LNCaP clone FGC (cell line): ENCODE data around the gene RASEF.

Experiments
- DNase-seq: peaks from one replicate; pipeline ENCODE4 v3.0.0-alpha.2; 2011; ENCODE audit warnings: low read depth
- H3K4me3 ChIP-seq: 2 replicates; pipeline ENCODE4 v1.5.1; 2011; ENCODE audit warnings: mild to moderate bottlenecking, low read depth, low read length, control low read depth
- TF ChIP-seq, protein P1 (sequence below): IDR thresholded peaks from 2 replicates; pipeline ENCODE4 v1.5.1; 2012; ENCODE audit warnings: mild to moderate bottlenecking; ENCODE audit not compliant: control insufficient read depth, insufficient read depth; ENCODE audit errors: extremely low read depth

The RASEF gene

DNA sequence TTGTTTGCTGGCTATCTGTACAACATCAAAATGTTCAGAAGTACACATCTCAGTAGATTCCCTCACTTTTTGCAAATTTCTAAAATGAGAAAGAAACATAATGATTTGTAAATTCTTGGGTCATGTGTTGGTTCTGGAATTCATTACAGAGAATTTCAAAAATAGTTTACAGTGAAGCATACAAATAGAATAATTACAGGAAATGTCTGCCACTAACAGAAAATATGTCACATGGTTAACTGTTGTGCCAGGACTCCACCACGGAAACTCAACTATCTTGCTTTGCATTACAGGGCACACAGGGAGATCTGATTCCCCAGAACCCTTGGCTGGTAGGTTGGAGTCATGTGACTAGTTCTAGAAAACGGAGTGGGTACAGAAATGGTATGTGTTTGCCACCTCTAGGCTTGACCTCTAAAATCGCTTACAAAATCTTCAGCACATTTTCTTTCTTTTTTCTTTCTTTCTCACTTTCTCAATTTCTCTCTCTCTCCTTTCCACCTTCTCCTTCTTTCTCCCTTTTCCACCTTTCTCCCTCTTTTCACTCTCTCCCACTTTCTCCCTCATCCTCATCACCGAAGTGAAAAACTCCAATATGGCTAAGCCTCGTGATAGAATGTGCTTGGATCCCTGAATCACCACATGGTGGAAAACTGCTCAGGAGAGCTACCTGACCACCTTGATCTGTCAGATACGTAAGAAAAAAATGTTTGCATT, 32.4 kb downstream of the RASEF start:
- TF ChIP-seq, protein P1, sequence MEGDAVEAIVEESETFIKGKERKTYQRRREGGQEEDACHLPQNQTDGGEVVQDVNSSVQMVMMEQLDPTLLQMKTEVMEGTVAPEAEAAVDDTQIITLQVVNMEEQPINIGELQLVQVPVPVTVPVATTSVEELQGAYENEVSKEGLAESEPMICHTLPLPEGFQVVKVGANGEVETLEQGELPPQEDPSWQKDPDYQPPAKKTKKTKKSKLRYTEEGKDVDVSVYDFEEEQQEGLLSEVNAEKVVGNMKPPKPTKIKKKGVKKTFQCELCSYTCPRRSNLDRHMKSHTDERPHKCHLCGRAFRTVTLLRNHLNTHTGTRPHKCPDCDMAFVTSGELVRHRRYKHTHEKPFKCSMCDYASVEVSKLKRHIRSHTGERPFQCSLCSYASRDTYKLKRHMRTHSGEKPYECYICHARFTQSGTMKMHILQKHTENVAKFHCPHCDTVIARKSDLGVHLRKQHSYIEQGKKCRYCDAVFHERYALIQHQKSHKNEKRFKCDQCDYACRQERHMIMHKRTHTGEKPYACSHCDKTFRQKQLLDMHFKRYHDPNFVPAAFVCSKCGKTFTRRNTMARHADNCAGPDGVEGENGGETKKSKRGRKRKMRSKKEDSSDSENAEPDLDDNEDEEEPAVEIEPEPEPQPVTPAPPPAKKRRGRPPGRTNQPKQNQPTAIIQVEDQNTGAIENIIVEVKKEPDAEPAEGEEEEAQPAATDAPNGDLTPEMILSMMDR, result no peak
- no peak overlapping the region for H3K4me3 ChIP-seq

DNA sequence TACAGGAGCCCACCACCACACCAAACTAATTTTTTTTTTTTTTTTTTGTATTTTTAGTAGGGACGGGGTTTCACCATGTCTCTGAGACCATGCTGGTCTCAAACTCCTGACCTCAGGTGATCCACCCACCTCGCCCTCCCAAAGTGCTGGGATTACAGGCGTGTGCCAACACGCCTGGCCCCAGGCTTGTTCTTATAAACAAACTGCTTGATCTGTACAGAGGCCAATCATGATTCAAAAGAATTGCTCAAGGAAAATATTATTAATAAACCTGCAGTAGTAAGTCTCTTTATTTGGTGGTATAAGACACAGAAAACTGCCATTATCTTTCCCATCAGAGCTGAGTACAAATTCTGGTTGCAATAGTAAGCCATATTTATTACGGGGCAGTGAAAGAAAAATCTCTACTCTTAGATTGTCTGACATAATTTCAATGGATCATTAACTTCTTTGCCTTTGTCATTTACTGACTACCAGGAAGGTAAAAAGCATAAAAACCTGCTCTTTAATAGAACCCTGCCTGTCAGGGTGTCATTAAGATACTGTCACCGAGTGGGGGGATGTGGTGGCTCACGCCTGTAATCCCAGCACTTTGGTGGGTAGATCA, 33.3 kb downstream of the RASEF start:
- H3K4me3 ChIP-seq, result no peak overlapping the region
- TF ChIP-seq, protein P1, result no peak
- DNase-seq, result no peak

More for the DNA sequence above, 32.4 kb downstream of the RASEF start:
- DNase-seq, result no peak

DNA sequence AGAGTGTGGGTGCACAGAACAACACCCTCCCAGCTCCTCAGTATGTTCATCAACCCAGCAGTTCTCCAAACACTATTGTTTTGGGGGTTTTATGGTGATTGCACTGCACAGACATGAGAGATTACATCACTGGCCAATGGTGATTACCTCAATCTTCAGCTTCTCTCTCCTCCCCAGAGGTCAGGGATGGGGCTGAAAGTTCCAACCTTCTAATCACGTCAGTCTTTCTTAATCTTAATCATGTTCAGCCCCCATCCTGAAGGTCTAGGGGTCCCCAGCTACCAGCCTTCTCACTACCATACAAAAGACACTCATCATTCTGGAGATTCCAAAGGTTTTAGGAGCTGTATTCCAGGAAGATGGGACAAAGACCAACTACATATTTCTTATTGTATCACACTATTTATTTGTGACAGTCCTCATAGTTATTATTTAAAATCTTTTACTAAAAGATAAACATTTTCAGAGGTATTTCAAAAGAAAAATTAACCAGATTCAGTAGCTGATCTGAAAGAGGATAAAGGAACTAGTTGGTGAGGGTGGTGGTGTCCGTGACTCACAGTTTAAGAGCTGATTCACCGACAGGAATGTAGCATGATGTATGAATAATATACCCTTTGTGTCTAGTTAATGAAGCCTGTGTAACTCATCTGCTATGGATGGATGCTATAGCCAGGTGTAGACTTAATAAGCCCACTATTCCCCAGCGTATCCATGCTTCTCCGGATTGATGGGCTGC, 35.6 kb downstream of the RASEF start:
- DNase-seq, result no peak
- TF ChIP-seq, protein P1, result no peak
- H3K4me3 ChIP-seq, result no peak overlapping the region

DNA sequence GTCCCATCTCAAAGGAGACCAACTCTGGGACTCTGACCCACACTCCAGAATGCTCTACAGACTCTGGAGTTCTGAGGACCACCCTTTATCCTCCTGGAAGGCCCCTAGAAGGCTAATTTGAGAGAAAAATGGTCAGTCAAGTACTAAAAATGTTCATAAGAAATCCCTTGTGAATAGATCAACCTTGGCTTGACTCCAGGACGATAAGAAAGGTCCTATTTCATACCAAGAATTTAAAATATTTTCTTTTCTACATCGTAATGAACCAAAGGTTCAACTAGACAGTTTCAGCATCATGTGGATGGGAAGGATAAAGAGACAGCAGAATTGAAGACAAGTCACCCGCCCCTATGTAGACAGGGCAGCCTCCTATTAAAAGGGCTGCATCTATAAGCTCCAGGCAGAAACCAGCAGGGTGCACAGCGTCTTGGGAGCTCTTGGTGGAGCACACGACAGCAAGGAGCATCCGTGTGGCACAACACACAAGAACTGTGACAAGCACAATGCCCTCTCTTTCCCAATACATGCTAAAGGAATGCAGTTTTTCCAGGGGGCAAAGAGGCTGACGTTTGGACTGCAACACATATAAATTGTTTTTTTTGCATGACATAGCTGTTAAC, 38.3 kb downstream of the RASEF start:
- TF ChIP-seq, protein P1, result no peak
- no peak overlapping the region for H3K4me3 ChIP-seq
- DNase-seq, result no peak

DNA sequence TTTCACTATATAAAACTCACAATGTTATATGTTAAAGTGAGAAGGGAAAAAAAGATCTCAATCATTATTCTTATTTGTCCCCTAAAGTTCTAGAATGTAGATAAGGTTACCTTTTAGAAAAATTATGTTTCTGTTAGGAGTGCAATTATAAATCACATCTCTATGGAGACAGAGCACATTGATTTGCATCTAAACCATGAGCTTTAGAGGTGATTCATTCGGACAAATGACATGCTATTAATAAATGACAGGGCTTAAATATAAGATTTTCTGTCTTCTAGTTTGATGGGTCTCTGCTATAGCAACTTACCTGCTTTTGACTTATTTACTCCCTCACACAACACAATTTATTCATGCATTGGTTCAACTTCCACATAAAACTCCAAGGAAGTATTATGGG, 39.8 kb downstream of the RASEF start:
- no peak for DNase-seq
- no peak overlapping the region for H3K4me3 ChIP-seq
- TF ChIP-seq, protein P1, result no peak

DNA sequence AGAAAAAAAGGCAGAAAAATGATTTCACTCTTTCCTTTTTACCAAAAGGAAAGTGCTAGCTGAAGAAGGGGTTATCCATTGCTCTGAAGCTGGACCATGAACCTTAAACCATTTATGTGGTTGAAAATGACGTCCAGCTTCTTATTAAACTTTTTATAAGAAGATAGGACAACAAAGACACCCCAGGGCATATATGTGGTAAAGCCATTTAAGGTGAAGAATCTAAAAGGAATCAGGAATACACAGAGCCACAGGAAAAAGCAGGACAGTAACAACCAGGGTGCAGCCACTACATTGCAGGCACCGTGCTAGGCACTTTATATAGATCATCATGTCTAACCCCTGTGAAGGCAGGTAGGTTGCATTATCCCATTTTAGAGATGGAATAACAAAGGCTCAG, 42.1 kb downstream of the RASEF start:
- no peak for DNase-seq
- TF ChIP-seq, protein P1, result no peak
- no peak overlapping the region for H3K4me3 ChIP-seq
